ENCODE results near the gene SCAMP4. TPM values are rescaled to one million over a fixed set of nuclear protein-coding genes. Genes with fewer than 3 reads are reported as not detected.

SCAMP4 gene
- total and polyA plus RNA-seq, 2 of the 13 experiments (the other 11 are each of a cell fraction or from before 2014, with no cell fraction given) = 10.7 to 13.7 TPM

DNA sequence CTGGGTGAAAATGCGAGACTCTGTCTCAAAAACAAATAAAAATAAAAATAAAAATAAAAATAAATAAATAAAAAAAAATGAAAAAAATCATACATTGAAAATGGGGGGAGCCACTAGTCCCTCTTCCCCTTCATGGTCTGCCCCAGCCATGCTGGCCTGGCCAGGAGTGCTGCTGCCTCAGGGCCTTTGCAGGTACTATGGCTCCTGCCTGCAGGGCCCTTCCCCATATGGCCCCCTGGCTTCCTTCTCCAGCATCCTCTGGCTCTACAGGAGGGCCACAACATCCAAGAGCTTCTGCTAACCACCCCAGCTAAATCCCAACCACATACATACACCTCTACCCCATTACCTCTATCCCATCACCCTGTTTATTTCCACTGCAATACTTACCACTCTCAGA lies 15.3 kb upstream of the SCAMP4 start:
- H2AFZ ChIP-seq (ENCODE audit: low read length) = peak overlapping the region; percentile 69
- no peaks in the 10 kb centered on the region for H3K27me3 ChIP-seq (ENCODE audit: control insufficient read depth in 1 of 2, insufficient read depth in 2 of 2, low read length in 2 of 2)
- DNase-seq (ENCODE audit: low spot score) (no peak), ATAC-seq (no peak), FAIRE-seq (no peak)
- H3K9ac ChIP-seq (ENCODE audit: insufficient read depth, low read depth, low read length) = no peak overlapping the region
- 89% methylated on average over 1 of the region's 1 CpG for WGBS (ENCODE audit: low lambda C conversion rate)
- no peak overlapping the region for H3K27ac ChIP-seq (ENCODE audit: extremely low read length, insufficient read depth, low read length)
- ChIA-PET POLR2A (no interaction called here), CTCF (ENCODE audit: low intra/inter-chr PET ratio, low total read pairs) (no interaction called here)
- in situ Hi-C loops (cut with HindIII; ENCODE audit: extremely low pct_ligation_motif_present, low pct_unique_long_range_greater_than_20kb) (no loop called here), intact Hi-C loops (cut with micrococcal nuclease; ENCODE audit: unreplicated experiment) (no loop called here)
- H3K36me3 ChIP-seq (replicated peaks in 1 of 2; ENCODE audit: control insufficient read depth in 1 of 2, insufficient read depth in 2 of 2, low read length in 2 of 2) = no peaks in the 10 kb centered on the region
- peak overlapping the region; percentile 18; the same call in 1 of the 2 replicates for H3K4me2 ChIP-seq (ENCODE audit: low read depth, low read length)
- no peak overlapping the region for H3K4me3 ChIP-seq (replicated peaks in 1 of 3; ENCODE audit: insufficient read depth in 1 of 3, low read depth in 2 of 3, low read length in 3 of 3)
- peaks cover 35% of the 10 kb centered on the region for H3K4me1 ChIP-seq (ENCODE audit: insufficient read depth, low read length)
- peaks cover 2% of the 10 kb centered on the region for H3K79me2 ChIP-seq (ENCODE audit: insufficient read depth, low read length)
- no peaks in the 10 kb centered on the region for H4K20me1 ChIP-seq (ENCODE audit: insufficient read depth, low read length)
- no TSS peak for BruUV-seq (replicated peaks)
- H3K9me3 ChIP-seq (ENCODE audit: low read length) = no peaks in the 10 kb centered on the region
- no peak for TF ChIP-seq SATB2 (CRISPR knock-in tag; IDR thresholded peaks at IDR 0.05)
- TF ChIP-seq SALL1 (CRISPR knock-in tag; IDR thresholded peaks at IDR 0.05) = no peak
- no peak for TF ChIP-seq ARHGAP35 (CRISPR knock-in tag; IDR thresholded peaks at IDR 0.05; ENCODE audit: borderline replicate concordance)
- TF ChIP-seq, protein P1, sequence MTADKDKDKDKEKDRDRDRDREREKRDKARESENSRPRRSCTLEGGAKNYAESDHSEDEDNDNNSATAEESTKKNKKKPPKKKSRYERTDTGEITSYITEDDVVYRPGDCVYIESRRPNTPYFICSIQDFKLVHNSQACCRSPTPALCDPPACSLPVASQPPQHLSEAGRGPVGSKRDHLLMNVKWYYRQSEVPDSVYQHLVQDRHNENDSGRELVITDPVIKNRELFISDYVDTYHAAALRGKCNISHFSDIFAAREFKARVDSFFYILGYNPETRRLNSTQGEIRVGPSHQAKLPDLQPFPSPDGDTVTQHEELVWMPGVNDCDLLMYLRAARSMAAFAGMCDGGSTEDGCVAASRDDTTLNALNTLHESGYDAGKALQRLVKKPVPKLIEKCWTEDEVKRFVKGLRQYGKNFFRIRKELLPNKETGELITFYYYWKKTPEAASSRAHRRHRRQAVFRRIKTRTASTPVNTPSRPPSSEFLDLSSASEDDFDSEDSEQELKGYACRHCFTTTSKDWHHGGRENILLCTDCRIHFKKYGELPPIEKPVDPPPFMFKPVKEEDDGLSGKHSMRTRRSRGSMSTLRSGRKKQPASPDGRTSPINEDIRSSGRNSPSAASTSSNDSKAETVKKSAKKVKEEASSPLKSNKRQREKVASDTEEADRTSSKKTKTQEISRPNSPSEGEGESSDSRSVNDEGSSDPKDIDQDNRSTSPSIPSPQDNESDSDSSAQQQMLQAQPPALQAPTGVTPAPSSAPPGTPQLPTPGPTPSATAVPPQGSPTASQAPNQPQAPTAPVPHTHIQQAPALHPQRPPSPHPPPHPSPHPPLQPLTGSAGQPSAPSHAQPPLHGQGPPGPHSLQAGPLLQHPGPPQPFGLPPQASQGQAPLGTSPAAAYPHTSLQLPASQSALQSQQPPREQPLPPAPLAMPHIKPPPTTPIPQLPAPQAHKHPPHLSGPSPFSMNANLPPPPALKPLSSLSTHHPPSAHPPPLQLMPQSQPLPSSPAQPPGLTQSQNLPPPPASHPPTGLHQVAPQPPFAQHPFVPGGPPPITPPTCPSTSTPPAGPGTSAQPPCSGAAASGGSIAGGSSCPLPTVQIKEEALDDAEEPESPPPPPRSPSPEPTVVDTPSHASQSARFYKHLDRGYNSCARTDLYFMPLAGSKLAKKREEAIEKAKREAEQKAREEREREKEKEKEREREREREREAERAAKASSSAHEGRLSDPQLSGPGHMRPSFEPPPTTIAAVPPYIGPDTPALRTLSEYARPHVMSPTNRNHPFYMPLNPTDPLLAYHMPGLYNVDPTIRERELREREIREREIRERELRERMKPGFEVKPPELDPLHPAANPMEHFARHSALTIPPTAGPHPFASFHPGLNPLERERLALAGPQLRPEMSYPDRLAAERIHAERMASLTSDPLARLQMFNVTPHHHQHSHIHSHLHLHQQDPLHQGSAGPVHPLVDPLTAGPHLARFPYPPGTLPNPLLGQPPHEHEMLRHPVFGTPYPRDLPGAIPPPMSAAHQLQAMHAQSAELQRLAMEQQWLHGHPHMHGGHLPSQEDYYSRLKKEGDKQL (CRISPR knock-in tag; IDR thresholded peaks at IDR 0.05; ENCODE audit: low read depth) = no peak
- TF ChIP-seq SP2 (CRISPR knock-in tag; IDR thresholded peaks at IDR 0.05) = no peak
- TF ChIP-seq, protein P2, sequence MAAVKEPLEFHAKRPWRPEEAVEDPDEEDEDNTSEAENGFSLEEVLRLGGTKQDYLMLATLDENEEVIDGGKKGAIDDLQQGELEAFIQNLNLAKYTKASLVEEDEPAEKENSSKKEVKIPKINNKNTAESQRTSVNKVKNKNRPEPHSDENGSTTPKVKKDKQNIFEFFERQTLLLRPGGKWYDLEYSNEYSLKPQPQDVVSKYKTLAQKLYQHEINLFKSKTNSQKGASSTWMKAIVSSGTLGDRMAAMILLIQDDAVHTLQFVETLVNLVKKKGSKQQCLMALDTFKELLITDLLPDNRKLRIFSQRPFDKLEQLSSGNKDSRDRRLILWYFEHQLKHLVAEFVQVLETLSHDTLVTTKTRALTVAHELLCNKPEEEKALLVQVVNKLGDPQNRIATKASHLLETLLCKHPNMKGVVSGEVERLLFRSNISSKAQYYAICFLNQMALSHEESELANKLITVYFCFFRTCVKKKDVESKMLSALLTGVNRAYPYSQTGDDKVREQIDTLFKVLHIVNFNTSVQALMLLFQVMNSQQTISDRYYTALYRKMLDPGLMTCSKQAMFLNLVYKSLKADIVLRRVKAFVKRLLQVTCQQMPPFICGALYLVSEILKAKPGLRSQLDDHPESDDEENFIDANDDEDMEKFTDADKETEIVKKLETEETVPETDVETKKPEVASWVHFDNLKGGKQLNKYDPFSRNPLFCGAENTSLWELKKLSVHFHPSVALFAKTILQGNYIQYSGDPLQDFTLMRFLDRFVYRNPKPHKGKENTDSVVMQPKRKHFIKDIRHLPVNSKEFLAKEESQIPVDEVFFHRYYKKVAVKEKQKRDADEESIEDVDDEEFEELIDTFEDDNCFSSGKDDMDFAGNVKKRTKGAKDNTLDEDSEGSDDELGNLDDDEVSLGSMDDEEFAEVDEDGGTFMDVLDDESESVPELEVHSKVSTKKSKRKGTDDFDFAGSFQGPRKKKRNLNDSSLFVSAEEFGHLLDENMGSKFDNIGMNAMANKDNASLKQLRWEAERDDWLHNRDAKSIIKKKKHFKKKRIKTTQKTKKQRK (IDR thresholded peaks at IDR 0.05; ENCODE audit: low read length) = no peak
- no peak for TF ChIP-seq FOXC1 (CRISPR knock-in tag; IDR thresholded peaks at IDR 0.05; ENCODE audit: borderline replicate concordance)
- no peak for TF ChIP-seq KLF15 (CRISPR knock-in tag; IDR thresholded peaks at IDR 0.05; ENCODE audit: borderline replicate concordance)
- no peak for TF ChIP-seq ZNF772 (CRISPR knock-in tag; IDR thresholded peaks at IDR 0.05)
- TF ChIP-seq TBP (CRISPR knock-in tag; IDR thresholded peaks at IDR 0.05) = no peak
- TF ChIP-seq, protein P3, sequence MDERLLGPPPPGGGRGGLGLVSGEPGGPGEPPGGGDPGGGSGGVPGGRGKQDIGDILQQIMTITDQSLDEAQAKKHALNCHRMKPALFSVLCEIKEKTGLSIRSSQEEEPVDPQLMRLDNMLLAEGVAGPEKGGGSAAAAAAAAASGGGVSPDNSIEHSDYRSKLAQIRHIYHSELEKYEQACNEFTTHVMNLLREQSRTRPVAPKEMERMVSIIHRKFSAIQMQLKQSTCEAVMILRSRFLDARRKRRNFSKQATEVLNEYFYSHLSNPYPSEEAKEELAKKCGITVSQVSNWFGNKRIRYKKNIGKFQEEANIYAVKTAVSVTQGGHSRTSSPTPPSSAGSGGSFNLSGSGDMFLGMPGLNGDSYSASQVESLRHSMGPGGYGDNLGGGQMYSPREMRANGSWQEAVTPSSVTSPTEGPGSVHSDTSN (CRISPR knock-in tag; IDR thresholded peaks at IDR 0.05) = no peak
- no peak for TF ChIP-seq RARA (CRISPR knock-in tag; IDR thresholded peaks at IDR 0.05)
- no peak for TF ChIP-seq PAWR (CRISPR knock-in tag; IDR thresholded peaks at IDR 0.05; ENCODE audit: borderline replicate concordance)
- TF ChIP-seq, protein P4, sequence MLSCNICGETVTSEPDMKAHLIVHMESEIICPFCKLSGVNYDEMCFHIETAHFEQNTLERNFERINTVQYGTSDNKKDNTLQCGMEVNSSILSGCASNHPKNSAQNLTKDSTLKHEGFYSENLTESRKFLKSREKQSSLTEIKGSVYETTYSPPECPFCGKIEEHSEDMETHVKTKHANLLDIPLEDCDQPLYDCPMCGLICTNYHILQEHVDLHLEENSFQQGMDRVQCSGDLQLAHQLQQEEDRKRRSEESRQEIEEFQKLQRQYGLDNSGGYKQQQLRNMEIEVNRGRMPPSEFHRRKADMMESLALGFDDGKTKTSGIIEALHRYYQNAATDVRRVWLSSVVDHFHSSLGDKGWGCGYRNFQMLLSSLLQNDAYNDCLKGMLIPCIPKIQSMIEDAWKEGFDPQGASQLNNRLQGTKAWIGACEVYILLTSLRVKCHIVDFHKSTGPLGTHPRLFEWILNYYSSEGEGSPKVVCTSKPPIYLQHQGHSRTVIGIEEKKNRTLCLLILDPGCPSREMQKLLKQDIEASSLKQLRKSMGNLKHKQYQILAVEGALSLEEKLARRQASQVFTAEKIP (CRISPR knock-in tag; IDR thresholded peaks at IDR 0.05; ENCODE audit: borderline replicate concordance) = no peak

All from HepG2 (cell line).